Measurements from ENCODE around the gene SLC6A3. TPM values are rescaled to one million over a fixed set of nuclear protein-coding genes. Genes with fewer than 3 reads are reported as not detected.

Gene SLC6A3
- total RNA-seq, 1 donor from 2014 or later = not detected

DNA sequence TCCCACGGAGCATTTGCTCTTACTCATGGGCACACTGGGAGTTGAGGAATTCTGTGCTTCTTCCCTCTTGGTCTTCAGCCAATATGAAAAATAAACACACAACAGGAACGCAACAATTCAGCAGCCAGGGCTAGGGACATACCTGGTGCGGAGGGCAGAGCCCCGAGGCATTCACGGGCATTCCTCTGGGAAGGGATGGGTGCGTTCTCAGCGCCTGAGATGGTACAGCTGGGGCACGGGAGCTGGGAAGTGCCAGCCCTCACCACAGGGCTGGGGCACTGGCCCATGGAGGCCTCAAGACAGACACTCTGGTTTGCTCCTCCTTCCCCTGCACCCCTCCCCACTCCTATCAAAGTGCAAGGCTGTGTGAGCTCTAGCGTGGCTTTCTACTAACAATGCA lies 2.1 kb downstream of the SLC6A3 start:
- no peak for FAIRE-seq
- DNase-seq (ENCODE audit: low spot score in 2 of 2) = no peak

GRCh38 chr5:1442222-1443145 lies 2.8 kb downstream of the SLC6A3 start:
- no peak for DNase-seq (ENCODE audit: low spot score in 2 of 2)
- FAIRE-seq = no peak

DNA sequence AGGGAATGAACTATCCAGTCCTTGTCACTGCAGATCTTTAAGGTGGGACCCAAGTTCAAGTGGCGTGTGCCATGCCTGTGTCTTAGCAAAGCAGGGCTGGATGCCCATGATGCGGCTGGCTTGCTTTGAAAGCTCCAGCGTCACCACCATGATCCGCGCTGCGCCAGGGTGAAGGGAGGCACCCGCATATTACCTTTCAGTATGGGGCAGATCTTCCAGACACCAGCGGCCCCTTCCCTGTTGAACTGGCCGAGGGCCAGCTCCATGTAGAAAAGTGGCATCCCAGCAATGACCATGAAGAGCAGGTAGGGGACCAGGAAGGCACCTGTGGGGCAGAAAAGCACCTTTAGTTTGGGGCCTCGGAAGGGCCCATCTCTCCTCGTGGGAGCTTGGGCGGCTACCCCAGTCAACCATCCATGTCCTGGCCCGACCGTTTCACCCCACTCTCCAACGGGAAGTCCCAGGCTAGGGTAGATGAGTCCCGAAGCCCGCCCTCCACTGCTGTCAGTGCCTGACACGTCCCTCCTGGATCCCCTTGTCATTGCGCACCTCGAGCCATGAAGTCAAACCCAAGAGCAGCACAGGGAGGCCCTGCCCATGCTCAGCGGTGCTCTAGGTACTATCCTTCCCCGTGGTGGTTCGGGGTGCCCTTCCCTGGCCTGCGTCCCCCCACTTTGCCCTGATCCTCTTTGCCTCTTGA lies 3.9 kb downstream of the SLC6A3 start:
- FAIRE-seq (no peak), DNase-seq (ENCODE audit: low spot score in 2 of 2) (no peak)

DNA sequence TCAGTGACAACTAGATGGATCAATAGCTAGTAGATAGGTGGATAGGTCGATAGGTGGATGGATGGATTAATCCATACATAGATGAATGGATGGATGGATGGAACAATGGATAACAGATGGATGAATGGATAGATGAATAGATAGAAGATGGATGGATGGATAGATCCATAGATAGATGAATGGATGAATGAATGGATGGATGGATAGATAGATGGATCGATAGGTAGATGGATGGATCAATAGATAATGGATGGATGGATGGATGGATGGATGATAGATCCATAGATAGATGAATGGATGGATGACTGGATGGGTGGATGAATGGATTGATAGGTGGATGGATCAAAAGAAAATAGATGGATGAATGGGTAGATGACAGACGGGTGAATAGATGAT lies 5.1 kb downstream of the SLC6A3 start:
- FAIRE-seq = no peak

DNA sequence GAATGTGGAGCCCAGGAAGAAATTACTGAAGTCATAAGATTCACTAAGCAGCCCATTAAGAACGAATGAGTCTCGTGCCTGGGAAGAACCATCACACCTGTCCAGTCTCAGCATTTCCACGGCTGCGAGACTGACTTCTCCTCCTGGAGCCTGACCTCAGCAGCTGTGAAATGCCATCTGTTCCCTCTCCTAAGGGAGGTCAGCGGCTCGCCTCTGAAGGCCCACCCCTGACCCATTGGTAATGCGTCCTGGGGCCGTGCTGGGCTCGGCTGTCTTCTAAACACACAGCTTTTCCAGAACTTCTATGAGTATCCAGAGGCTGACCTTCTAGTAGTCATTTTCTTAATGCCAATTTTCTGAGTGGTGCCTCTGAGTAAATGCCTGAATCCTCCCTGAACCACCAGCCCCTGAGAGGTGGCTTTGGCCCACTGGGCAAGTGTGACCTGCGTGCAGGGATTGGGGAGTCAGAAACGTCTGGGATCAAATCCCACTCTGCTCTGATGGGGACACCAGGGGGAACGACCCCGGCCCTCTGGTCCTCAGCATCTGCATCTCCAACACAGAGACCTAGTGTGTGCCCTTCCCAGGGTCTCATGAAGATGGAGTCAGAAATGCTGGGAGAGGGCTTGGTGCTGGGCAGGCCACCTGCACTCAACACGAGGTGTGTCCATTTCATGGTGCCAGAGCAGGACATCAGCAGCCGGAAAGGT lies 5.7 kb downstream of the SLC6A3 start:
- FAIRE-seq = no peak

More for the DNA sequence above, 5.1 kb downstream of the SLC6A3 start:
- no peak for DNase-seq (ENCODE audit: low spot score in 2 of 2)

DNA sequence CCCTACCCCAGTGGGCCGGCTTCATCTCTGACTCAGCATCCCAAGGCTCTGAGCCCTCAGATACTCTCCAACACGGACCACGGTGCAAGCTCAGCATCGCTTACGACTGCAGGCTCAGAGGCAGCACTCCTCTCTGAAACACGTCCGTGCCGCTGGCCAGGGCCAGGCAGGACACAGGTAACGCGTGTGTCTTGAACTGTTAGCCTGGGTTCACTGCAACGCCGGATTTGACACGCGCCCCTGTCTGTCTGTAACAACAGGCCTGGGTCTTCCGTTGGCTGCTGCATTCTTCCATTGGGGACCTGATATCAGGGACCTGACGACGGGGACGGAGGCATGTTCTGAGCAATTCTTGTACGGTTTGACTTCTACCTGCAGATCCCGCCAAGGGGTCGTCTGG lies 6.4 kb downstream of the SLC6A3 start:
- no peak for FAIRE-seq
- no peak for DNase-seq (ENCODE audit: low spot score in 2 of 2)

More for the DNA sequence above, 5.7 kb downstream of the SLC6A3 start:
- DNase-seq (ENCODE audit: low spot score in 2 of 2) = no peak

- FAIRE-seq (no peak), DNase-seq (ENCODE audit: low spot score in 2 of 2) (no peak)
Observed at GRCh38 chr5:1437876-1438559, 7.2 kb downstream of the SLC6A3 start.

- no peak for DNase-seq (ENCODE audit: low spot score in 2 of 2)
- no peak for FAIRE-seq
Observed at GRCh38 chr5:1437226-1437829, 7.9 kb downstream of the SLC6A3 start.

- FAIRE-seq (no peak), DNase-seq (ENCODE audit: low spot score in 2 of 2) (no peak)
Observed at GRCh38 chr5:1436681-1437080, 8.6 kb downstream of the SLC6A3 start.

GRCh38 chr5:1436036-1436435 lies 9.2 kb downstream of the SLC6A3 start:
- DNase-seq (ENCODE audit: low spot score in 2 of 2) (no peak), FAIRE-seq (no peak)

GRCh38 chr5:1435369-1435768 lies 9.9 kb downstream of the SLC6A3 start:
- DNase-seq (ENCODE audit: low spot score in 2 of 2) (no peak), FAIRE-seq (no peak)

DNA sequence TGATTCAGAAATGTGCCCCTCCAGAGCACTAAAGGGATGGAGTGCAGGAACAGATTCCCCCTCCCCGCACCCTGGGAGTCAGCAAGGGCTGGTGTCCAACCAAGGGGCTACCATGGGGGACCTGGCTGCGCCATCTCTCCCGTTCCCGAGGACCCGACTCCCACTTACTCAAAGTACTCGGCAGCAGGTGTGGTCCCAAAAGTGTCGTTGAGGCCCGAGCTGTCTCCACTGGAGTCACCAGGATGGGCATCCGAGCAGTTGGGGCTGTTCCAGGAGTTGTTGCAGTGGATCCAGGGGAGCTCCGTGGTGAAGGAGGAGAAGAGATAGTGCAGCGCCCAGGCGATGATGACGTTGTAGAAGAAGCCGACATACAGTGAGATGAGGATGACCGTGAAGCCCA lies 12.9 kb downstream of the SLC6A3 start:
- FAIRE-seq = no peak

DNA sequence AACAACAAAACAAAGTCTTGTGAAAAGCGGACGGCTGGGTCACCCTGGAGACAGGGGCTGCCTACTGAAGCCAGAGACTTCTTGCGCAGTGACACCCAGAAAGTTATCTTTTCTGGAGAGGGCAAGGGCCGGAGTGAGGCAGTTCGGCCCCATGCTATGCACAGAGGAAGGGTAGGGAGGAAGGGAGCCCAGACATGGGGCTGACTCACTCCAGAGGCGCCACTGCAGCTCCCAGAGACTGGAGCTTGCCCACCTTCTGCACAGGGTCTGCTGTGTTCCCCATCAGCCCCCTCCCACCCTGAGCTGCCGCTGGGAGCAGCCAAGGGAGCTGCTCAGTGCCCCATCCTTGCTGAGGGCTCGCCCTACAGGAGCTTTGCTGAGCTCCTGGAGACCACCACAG lies 13.3 kb downstream of the SLC6A3 start:
- DNase-seq (ENCODE audit: low spot score in 2 of 2) = no peak
- FAIRE-seq = no peak

More for the DNA sequence above, 12.9 kb downstream of the SLC6A3 start:
- DNase-seq (ENCODE audit: low spot score in 2 of 2) = no peak

GRCh38 chr5:1431021-1431811 lies 14.0 kb downstream of the SLC6A3 start:
- FAIRE-seq = no peak
- DNase-seq (ENCODE audit: low spot score in 2 of 2) = no peak

DNA sequence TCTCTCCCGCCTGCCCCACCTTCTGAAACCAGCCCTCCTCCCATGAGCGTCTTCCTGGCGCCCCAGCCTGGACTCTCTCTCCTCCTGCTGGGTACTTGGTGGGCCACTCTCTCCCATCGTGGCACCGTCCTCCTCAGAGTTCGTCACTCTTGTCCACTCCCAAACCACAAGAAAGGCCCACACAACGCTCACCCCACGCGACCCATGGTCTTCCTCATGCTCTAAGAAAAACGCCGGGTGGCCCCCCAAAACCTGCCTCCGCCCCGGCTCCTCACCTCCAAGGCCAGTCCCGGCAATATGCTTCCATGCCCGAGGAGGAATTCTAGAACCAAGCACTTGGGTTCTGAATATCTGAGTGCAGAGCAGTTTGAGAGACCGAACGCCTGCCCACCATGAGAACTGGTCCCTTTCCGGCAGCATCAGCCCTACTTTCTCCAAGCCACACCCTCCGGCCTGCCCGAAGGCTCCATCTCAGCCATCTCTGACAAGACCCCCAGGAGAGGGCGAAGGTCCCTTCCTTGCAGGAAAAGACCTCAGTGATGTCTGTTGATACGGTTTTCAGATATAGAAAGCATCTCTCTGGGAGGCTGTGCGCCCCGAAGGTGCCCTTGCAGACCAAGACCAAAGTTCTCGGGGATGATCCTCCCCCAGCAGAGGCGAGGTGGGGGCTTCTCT lies 15.0 kb downstream of the SLC6A3 start:
- DNase-seq (ENCODE audit: low spot score in 2 of 2) = no peak
- FAIRE-seq = no peak

- no peak for FAIRE-seq
- no peak for DNase-seq (ENCODE audit: low spot score in 2 of 2)
Observed at GRCh38 chr5:1429496-1429895, 15.7 kb downstream of the SLC6A3 start.

- FAIRE-seq (no peak), DNase-seq (ENCODE audit: low spot score in 2 of 2) (no peak)
Observed at GRCh38 chr5:1429066-1429465, 16.2 kb downstream of the SLC6A3 start.

DNA sequence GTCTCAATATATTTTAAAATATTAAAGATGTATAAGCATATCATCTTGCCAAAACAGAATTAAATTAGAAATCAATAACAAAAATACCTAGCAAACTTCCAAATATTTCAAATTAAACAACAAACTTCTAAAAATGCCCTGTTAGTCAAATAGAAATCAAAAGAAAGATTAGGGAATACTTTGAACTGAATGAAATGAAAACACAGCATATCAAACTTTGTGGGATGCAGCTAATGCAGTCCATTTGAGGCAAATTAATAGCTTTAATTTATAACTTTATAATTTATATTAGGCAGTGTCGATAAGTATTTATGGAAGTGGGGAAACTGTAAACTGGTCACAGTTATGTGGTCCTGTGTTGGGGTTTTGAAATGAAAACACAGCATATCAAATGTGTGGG lies 17.1 kb downstream of the SLC6A3 start:
- DNase-seq (ENCODE audit: low spot score in 2 of 2) (no peak), FAIRE-seq (no peak)

- DNase-seq (ENCODE audit: low spot score in 2 of 2) (no peak), FAIRE-seq (no peak)
Observed at GRCh38 chr5:1424716-1425115, 20.5 kb downstream of the SLC6A3 start.
